Right forelimb (tissue), 1 donor: ENCODE measurements around the gene PCDHGA3.
"Not testable (repeated sequence)": the region's sequence is repeated elsewhere in the genome, so short reads cannot be mapped to it uniquely, and the experiment has no call there.

Experiments
- DNase-seq: peaks from one replicate; pipeline ENCODE4 v3.0.0-alpha.2; 2018

The PCDHGA3 gene

DNA sequence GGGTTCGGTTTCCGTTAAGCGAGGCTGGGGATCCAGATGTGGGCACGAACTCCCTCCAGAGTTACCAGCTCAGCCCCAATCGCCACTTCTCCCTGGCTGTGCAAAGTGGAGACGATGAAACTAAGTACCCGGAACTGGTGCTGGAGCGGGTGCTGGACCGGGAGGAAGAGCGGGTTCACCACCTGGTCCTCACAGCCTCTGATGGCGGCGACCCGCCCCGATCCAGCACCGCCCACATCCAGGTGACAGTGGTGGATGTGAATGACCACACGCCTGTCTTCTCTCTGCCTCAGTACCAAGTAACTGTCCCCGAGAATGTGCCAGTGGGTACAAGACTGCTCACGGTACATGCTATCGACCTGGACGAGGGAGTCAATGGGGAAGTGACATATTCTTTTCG is 39.7 kb downstream of the PCDHGA3 start:
- no peak for DNase-seq

DNA sequence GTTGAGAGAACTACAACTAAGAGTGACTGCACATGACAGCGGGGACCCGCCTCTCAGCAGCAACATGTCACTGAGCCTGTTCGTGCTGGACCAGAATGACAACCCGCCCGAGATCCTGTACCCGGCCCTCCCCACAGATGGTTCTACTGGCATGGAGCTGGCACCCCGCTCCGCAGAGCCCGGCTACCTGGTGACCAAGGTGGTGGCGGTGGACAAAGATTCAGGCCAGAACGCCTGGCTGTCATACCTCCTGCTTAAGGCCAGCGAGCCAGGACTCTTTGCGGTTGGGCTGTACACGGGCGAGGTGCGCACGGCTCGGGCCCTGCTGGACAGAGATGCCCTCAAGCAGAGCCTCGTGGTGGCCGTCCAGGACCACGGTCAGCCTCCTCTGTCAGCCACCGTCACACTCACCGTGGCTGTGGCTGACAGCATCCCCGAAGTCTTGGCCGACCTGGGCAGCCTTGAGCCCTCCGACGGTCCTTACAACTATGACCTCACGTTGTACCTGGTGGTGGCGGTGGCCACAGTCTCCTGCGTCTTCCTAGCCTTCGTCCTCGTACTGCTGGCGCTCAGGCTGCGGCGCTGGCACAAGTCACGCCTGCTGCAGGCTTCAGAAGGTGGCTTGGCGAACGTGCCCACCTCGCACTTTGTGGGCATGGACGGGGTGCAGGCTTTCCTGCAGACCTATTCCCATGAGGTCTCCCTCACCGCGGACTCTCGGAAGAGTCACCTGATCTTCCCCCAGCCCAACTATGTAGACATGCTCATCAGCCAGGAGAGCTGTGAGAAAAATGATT is 41.0 kb downstream of the PCDHGA3 start:
- DNase-seq, result no peak

DNA sequence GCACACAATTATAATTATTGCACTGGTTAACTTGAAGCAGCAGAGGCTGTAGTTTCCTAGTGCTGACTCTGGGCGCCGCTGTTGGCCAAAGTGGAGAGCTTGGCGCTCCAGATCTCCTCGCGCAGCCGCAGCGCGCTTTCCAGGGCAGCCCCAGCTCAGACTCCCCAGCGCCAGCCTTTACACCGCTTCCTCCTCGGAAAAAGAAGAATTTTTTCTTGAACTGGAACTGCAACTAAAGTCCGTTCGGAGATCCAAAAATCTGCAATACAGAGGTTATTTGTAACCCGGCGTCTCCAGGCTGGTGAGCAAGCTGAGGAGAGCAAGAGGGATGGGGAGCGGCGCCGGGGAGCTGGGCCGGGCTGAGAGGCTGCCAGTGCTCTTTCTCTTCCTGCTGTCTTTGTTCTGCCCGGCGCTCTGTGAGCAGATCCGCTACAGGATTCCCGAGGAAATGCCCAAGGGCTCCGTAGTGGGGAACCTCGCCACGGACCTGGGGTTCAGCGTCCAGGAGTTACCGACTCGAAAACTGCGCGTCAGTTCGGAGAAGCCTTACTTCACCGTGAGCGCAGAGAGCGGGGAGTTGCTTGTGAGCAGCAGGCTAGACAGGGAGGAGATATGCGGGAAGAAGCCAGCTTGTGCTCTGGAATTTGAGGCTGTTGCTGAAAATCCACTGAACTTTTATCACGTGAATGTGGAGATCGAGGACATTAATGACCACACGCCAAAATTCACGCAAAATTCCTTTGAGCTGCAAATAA is 44.1 kb downstream of the PCDHGA3 start, which contains the start of gene PCDHGB4:
Gene PCDHGB4, plus strand, starts transcription at position 142 of the 755 bp plus-strand sequence. Its CDS starts 187 bp downstream, at position 329.
- DNase-seq, result not testable (repeated sequence)

GRCh38 chr5:141388661-141389060 is 45.0 kb downstream of the PCDHGA3 start:
- no peak for DNase-seq

DNA sequence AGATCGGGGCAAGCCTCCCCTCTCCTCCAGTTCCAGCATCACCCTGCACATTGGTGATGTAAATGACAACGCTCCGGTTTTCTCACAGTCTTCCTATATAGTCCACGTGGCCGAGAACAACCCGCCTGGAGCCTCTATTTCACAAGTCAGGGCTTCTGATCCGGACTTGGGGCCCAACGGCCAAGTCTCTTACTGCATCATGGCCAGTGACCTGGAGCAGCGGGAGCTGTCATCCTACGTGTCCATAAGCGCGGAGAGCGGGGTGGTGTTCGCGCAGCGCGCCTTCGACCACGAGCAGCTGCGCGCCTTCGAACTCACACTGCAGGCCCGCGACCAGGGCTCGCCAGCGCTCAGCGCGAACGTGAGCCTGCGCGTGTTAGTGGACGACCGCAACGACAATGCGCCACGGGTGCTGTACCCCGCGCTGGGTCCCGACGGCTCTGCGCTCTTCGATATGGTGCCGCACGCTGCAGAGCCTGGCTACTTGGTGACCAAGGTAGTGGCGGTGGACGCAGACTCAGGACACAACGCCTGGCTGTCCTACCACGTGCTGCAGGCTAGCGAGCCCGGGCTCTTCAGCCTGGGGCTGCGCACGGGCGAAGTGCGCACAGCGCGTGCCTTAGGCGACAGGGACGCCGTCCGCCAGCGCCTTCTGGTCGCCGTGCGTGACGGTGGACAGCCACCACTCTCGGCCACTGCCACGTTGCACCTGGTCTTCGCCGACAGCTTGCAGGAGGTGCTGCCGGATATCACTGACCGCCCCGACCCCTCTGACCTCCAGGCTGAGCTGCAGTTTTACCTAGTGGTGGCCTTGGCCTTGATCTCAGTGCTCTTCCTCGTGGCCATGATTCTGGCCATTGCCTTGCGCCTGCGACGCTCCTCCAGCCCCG is 45.8 kb downstream of the PCDHGA3 start:
- DNase-seq, result no peak

DNA sequence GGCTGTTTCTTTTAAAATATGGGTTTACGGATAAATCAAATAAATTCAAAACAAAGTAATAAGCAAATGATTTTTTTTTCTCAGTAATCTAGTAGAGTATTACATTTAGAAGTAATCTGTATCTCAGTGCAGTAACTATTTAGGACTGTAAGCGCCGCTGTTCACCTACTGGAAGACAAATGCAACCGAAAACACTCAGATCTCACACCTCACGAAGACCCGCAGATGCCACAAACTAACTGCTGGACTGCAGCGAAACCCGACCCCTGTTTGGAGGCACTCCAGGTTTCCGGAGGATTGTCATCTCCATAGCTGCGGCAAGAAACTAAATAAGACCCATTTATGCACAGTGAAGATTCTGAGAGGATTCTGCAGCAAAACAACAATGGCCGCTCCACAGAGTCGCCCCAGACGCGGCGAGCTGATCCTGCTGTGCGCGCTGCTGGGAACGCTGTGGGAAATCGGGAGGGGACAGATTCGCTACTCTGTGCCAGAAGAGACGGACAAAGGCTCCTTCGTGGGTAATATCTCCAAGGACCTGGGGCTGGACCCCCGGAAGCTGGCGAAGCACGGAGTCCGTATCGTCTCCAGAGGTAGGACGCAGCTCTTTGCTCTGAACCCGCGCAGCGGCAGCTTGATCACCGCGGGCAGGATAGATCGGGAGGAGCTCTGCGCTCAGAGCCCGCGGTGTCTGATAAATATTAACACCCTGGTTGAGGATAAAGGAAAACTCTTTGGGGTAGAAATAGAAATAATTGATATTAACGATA is 49.0 kb downstream of the PCDHGA3 start, which contains the start of gene PCDHGA8:
Gene PCDHGA8, plus strand, starts transcription at position 205 of the 770 bp plus-strand sequence. Its CDS starts 181 bp downstream, at position 386.
- no peak for DNase-seq

- no peak for DNase-seq
These were observed 49.6 kb downstream of the PCDHGA3 start for GRCh38 chr5:141393267-141393666.

DNA sequence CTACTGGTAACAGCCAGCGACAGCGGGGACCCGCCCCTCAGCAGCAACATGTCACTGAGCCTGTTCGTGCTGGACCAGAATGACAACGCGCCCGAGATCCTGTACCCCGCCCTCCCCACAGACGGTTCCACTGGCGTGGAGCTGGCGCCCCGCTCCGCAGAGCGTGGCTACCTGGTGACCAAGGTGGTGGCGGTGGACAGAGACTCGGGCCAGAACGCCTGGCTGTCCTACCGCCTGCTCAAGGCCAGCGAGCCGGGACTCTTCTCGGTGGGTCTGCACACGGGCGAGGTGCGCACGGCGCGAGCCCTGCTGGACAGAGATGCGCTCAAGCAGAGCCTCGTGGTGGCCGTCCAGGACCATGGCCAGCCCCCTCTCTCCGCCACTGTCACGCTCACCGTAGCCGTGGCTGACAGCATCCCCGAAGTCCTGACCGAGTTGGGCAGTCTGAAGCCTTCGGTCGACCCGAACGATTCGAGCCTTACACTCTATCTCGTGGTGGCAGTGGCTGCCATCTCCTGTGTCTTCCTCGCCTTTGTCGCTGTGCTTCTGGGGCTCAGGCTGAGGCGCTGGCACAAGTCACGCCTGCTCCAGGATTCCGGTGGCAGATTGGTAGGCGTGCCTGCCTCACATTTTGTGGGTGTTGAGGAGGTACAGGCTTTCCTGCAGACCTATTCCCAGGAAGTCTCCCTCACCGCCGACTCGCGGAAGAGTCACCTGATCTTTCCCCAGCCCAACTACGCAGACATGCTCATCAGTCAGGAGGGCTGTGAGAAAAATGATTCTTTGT is 51.0 kb downstream of the PCDHGA3 start:
- not testable (repeated sequence) for DNase-seq
